Trophoblast cell (in vitro differentiated cells and primary cell): ENCODE measurements around the gene MAN1A1.

Experiments
- DNase-seq, 2 donors: peaks; one replicate each; pipeline ENCODE4 v3.0.0-alpha.2; 2016
- H2AFZ ChIP-seq: 2 replicates; pipeline ENCODE4 v1.6.1; 2013; ENCODE audit warnings: low read length, moderate library complexity, mild to moderate bottlenecking; ENCODE audit not compliant: insufficient read depth, poor library complexity
- H2AK5ac ChIP-seq: 2 replicates; pipeline ENCODE4 v1.6.1; 2013; ENCODE audit warnings: mild to moderate bottlenecking, low read length
- H2BK120ac ChIP-seq: 2 replicates; pipeline ENCODE4 v1.6.1; 2013; ENCODE audit warnings: low read length, mild to moderate bottlenecking, moderate library complexity; ENCODE audit not compliant: insufficient read depth, poor library complexity
- H2BK12ac ChIP-seq: 2 replicates; pipeline ENCODE4 v1.6.1; 2013; ENCODE audit warnings: mild to moderate bottlenecking, low read length, moderate library complexity
- H2BK5ac ChIP-seq: 2 replicates; pipeline ENCODE4 v1.6.1; 2013; ENCODE audit warnings: low read length, low read depth, moderate library complexity, mild to moderate bottlenecking; ENCODE audit not compliant: poor library complexity
- H3K14ac ChIP-seq: 2 replicates; pipeline ENCODE4 v1.6.1; 2013; ENCODE audit warnings: mild to moderate bottlenecking, low read length
- H3K18ac ChIP-seq: 2 replicates; pipeline ENCODE4 v1.6.1; 2013; ENCODE audit warnings: mild to moderate bottlenecking, low read length
- H3K23ac ChIP-seq: 2 replicates; pipeline ENCODE4 v1.6.1; 2013; ENCODE audit warnings: low read length
- H3K27ac ChIP-seq: 2 replicates; pipeline ENCODE4 v1.5.1; 2013; ENCODE audit warnings: low read depth, mild to moderate bottlenecking, inconsistent platforms, low read length, moderate library complexity
- H3K27me3 ChIP-seq: 2 replicates; pipeline ENCODE4 v1.6.1; 2013; ENCODE audit warnings: inconsistent platforms, mild to moderate bottlenecking, low read length, moderate library complexity; ENCODE audit not compliant: insufficient read depth
- H3K36me3 ChIP-seq, 2 experiments: 1 replicate in 1 of 2; 2 replicates in 1 of 2; pipeline ENCODE4 v1.6.1; 2013; ENCODE audit warnings: low read length in 2 of 2, mild to moderate bottlenecking in 2 of 2, moderate library complexity in 1 of 2; ENCODE audit not compliant: insufficient read depth in 2 of 2, control insufficient read depth in 1 of 2
- H3K4ac ChIP-seq: 2 replicates; pipeline ENCODE4 v1.6.1; 2013; ENCODE audit warnings: low read depth, mild to moderate bottlenecking, low read length, moderate library complexity
- H3K4me1 ChIP-seq, 2 experiments: 1 replicate in 1 of 2; 2 replicates in 1 of 2; pipeline ENCODE4 v1.6.1; 2013; ENCODE audit warnings: low read length in 2 of 2, mild to moderate bottlenecking in 2 of 2, moderate library complexity in 1 of 2; ENCODE audit not compliant: insufficient read depth in 2 of 2, control insufficient read depth in 1 of 2
- H3K4me2 ChIP-seq: 2 replicates; pipeline ENCODE4 v1.6.1; 2013; ENCODE audit warnings: inconsistent platforms, mild to moderate bottlenecking, low read length, moderate library complexity
- H3K4me3 ChIP-seq: 2 replicates; pipeline ENCODE4 v1.5.1; 2013; ENCODE audit warnings: mild to moderate bottlenecking, low read depth, low read length, inconsistent platforms
- H3K79me1 ChIP-seq: one replicate; pipeline ENCODE4 v1.6.1; 2013; ENCODE audit warnings: low read length
- H3K79me2 ChIP-seq: 2 replicates; pipeline ENCODE4 v1.6.1; 2013; ENCODE audit warnings: low read length, mild to moderate bottlenecking; ENCODE audit not compliant: control insufficient read depth, insufficient read depth, poor library complexity
- H3K9ac ChIP-seq: 2 replicates; pipeline ENCODE4 v1.6.1; 2013; ENCODE audit warnings: mild to moderate bottlenecking, low read length
- H3K9me3 ChIP-seq: 2 replicates; pipeline ENCODE4 v1.6.1; 2013; ENCODE audit warnings: low read depth, mild to moderate bottlenecking, control low read depth, inconsistent platforms, low read length; ENCODE audit not compliant: insufficient read depth
- H4K12ac ChIP-seq: 2 replicates; pipeline ENCODE4 v1.6.1; 2013; ENCODE audit warnings: low read depth, mild to moderate bottlenecking, low read length, moderate library complexity
- H4K8ac ChIP-seq: 2 replicates; pipeline ENCODE4 v1.6.1; 2013; ENCODE audit warnings: low read depth, mild to moderate bottlenecking, low read length, moderate library complexity
- H4K91ac ChIP-seq: one replicate; pipeline ENCODE4 v1.6.1; 2013; ENCODE audit warnings: low read depth, mild to moderate bottlenecking, low read length, moderate library complexity
- WGBS: extraction: QIAGEN DNeasy Blood & Tissue Kit; methylation state at CpG from one replicate; pipeline ENCODE4 v1.1.7; 2013; ENCODE audit warnings: missing lambda C conversion rate; ENCODE audit not compliant: insufficient read length, insufficient coverage; ENCODE audit errors: extremely low coverage; 5-methylcytosine and 5-hydroxymethylcytosine counted together

MAN1A1 gene

GRCh38 chr6:119277052-119277451, 72.5 kb downstream of the MAN1A1 start:
- Histone ChIP-seq H3K4me1 (no peaks in the 10 kb centered on the region), H2BK5ac (no peak overlapping the region), H4K8ac (no peak overlapping the region), H3K14ac (no peak overlapping the region), H4K91ac (no peak overlapping the region), H2BK120ac (no peak overlapping the region), H3K4me3 (no peak overlapping the region), H3K79me1 (no peaks in the 10 kb centered on the region), H3K4me2 (no peak overlapping the region), H3K79me2 (no peaks in the 10 kb centered on the region), H2AFZ (no peak overlapping the region), H3K27ac (no peak overlapping the region), H3K9ac (no peak overlapping the region), H3K4ac (no peak overlapping the region), H2AK5ac (no peak overlapping the region), H3K18ac (no peak overlapping the region), H2BK12ac (no peak overlapping the region), H3K9me3 (no peaks in the 10 kb centered on the region), H3K27me3 (no peaks in the 10 kb centered on the region), H3K36me3 (peaks cover 0 to 4% of the 10 kb centered on the region in 2 experiments), H3K23ac (no peak overlapping the region), H4K12ac (no peak overlapping the region)
- WGBS = no CpG with 5 or more reads among the region's 2 CpGs
- no peak for DNase-seq

- DNase-seq = no peak
- Histone ChIP-seq H3K27me3 (no peaks in the 10 kb centered on the region), H3K14ac (no peak overlapping the region), H2AFZ (no peak overlapping the region), H3K4me1 (no peaks in the 10 kb centered on the region), H3K23ac (no peak overlapping the region), H3K18ac (no peak overlapping the region), H4K12ac (no peak overlapping the region), H2BK5ac (no peak overlapping the region), H2BK12ac (no peak overlapping the region), H3K9ac (no peak overlapping the region), H4K8ac (no peak overlapping the region), H3K36me3 (peaks cover 0 to 4% of the 10 kb centered on the region in 2 experiments), H2BK120ac (no peak overlapping the region), H3K4me2 (no peak overlapping the region), H3K4ac (no peak overlapping the region), H3K4me3 (no peak overlapping the region), H4K91ac (no peak overlapping the region), H3K9me3 (no peaks in the 10 kb centered on the region), H3K27ac (no peak overlapping the region), H3K79me2 (no peaks in the 10 kb centered on the region), H2AK5ac (no peak overlapping the region), H3K79me1 (no peaks in the 10 kb centered on the region)
- WGBS = no CpG with 5 or more reads among the region's 2 CpGs
These were observed 73.3 kb downstream of the MAN1A1 start for GRCh38 chr6:119276211-119276610.

GRCh38 chr6:119274197-119274595, 75.4 kb downstream of the MAN1A1 start:
- Histone ChIP-seq H3K9me3 (no peaks in the 10 kb centered on the region), H4K91ac (no peak overlapping the region), H3K9ac (no peak overlapping the region), H3K36me3 (peaks cover 3 to 4% of the 10 kb centered on the region in 2 experiments), H3K14ac (no peak overlapping the region), H2BK12ac (no peak overlapping the region), H3K27me3 (no peaks in the 10 kb centered on the region), H2AFZ (no peak overlapping the region), H3K79me1 (no peaks in the 10 kb centered on the region), H3K18ac (no peak overlapping the region), H3K27ac (no peak overlapping the region), H3K4me2 (no peak overlapping the region), H3K23ac (no peak overlapping the region), H2BK5ac (no peak overlapping the region), H3K4ac (no peak overlapping the region), H3K4me3 (no peak overlapping the region), H3K4me1 (no peaks in the 10 kb centered on the region), H4K12ac (no peak overlapping the region), H4K8ac (no peak overlapping the region), H2AK5ac (no peak overlapping the region), H3K79me2 (no peaks in the 10 kb centered on the region), H2BK120ac (no peak overlapping the region)
- WGBS = no CpG with 5 or more reads among the region's 2 CpGs
- DNase-seq = no peak

GRCh38 chr6:119273272-119274196, 76.0 kb downstream of the MAN1A1 start:
- no peak overlapping the region for H4K12ac ChIP-seq
- H3K4me3 ChIP-seq = no peak overlapping the region
- H3K4me1 ChIP-seq = no peaks in the 10 kb centered on the region
- no peak overlapping the region for H2BK5ac ChIP-seq
- WGBS = no CpG with 5 or more reads among the region's 1 CpG
- no peaks in the 10 kb centered on the region for H3K27me3 ChIP-seq
- no peak overlapping the region for H2BK12ac ChIP-seq
- H4K91ac ChIP-seq = no peak overlapping the region
- no peak overlapping the region for H2AK5ac ChIP-seq
- peaks cover 5 to 6% of the 10 kb centered on the region in 2 experiments for H3K36me3 ChIP-seq
- no peak overlapping the region for H3K23ac ChIP-seq
- H3K79me1 ChIP-seq = no peaks in the 10 kb centered on the region
- H3K27ac ChIP-seq = no peak overlapping the region
- H3K14ac ChIP-seq = no peak overlapping the region
- H3K18ac ChIP-seq = no peak overlapping the region
- H4K8ac ChIP-seq = no peak overlapping the region
- H3K4ac ChIP-seq = no peak overlapping the region
- H3K4me2 ChIP-seq = no peak overlapping the region
- H3K79me2 ChIP-seq = no peaks in the 10 kb centered on the region
- DNase-seq = no peak
- no peak overlapping the region for H3K9ac ChIP-seq
- no peak overlapping the region for H2BK120ac ChIP-seq
- H2AFZ ChIP-seq = no peak overlapping the region
- no peaks in the 10 kb centered on the region for H3K9me3 ChIP-seq
